Osteoblast (primary cell): ENCODE measurements around the gene ZNF441. TPM values are rescaled to one million over a fixed set of nuclear protein-coding genes. Genes with fewer than 3 reads are reported as not detected.

Experiments used
- DNase-seq: peaks from one replicate; pipeline ENCODE4 v3.0.0; 2011; ENCODE audit warnings: low spot score, mixed read lengths; ENCODE audit not compliant: insufficient read length; ENCODE audit errors: missing footprints
- H2AFZ ChIP-seq: 2 replicates; pipeline ENCODE4 v1.6.0; 2011; ENCODE audit warnings: mild to moderate bottlenecking, low read length
- H3K27ac ChIP-seq: 2 replicates; pipeline ENCODE4 v1.5.1; 2011; ENCODE audit warnings: mild to moderate bottlenecking, low read depth, low read length, moderate library complexity
- H3K27me3 ChIP-seq: 2 replicates; pipeline ENCODE4 v1.6.0; 2012; ENCODE audit warnings: mild to moderate bottlenecking, control low read depth, inconsistent platforms, low read length, moderate library complexity; ENCODE audit not compliant: insufficient read depth
- H3K36me3 ChIP-seq: 2 replicates; pipeline ENCODE4 v1.5.1; 2011; ENCODE audit warnings: mild to moderate bottlenecking, low read length, control low read depth, moderate library complexity; ENCODE audit not compliant: insufficient read depth
- H3K4me1 ChIP-seq: 2 replicates; pipeline ENCODE4 v1.5.1; 2011; ENCODE audit warnings: mild to moderate bottlenecking, low read length, control low read depth, moderate library complexity; ENCODE audit not compliant: insufficient read depth
- H3K4me2 ChIP-seq: 2 replicates; pipeline ENCODE4 v1.6.0; 2011; ENCODE audit warnings: mild to moderate bottlenecking, low read length; ENCODE audit not compliant: insufficient read depth
- H3K4me3 ChIP-seq: fragments of 200-600 bp; sonication (generic); 3 replicates; pipeline ENCODE4 v1.5.1; 2012; ENCODE audit warnings: mild to moderate bottlenecking, low read length, inconsistent platforms; ENCODE audit not compliant: insufficient read depth
- H3K79me2 ChIP-seq: 2 replicates; pipeline ENCODE4 v1.6.0; 2012; ENCODE audit warnings: mild to moderate bottlenecking, low read length, control low read depth, inconsistent platforms; ENCODE audit not compliant: insufficient read depth
- H3K9me3 ChIP-seq: 2 replicates; pipeline ENCODE4 v1.5.1; 2011; ENCODE audit warnings: low read depth, low read length, control low read depth
- H4K20me1 ChIP-seq: 2 replicates; pipeline ENCODE4 v1.6.0; 2012; ENCODE audit warnings: mild to moderate bottlenecking, low read length, control low read depth; ENCODE audit not compliant: insufficient read depth
- CTCF ChIP-seq: IDR thresholded peaks from 2 replicates; pipeline ENCODE4 v1.5.1; 2011; ENCODE audit warnings: mild to moderate bottlenecking, low read depth, low read length, moderate library complexity; ENCODE audit errors: extremely low read depth
- total RNA-seq: library from RNA; depleted of rRNA; stranded (reverse); fragments of >200 nt; gene quantifications from 2 replicates; pipeline ENCODE4 v1.2.3, GENCODE V29; 2012

The ZNF441 gene
- total RNA-seq, 1 donor: 11.6 TPM

GRCh38 chr19:11787536-11787935, 20.7 kb downstream of the ZNF441 start:
- no peak for TF ChIP-seq CTCF
- Histone ChIP-seq H3K36me3 (no peaks in the 10 kb centered on the region), H2AFZ (no peak overlapping the region), H3K27me3 (no peaks in the 10 kb centered on the region), H3K4me3 (no peak overlapping the region), H4K20me1 (no peaks in the 10 kb centered on the region), H3K4me1 (no peaks in the 10 kb centered on the region), H3K79me2 (no peaks in the 10 kb centered on the region), H3K4me2 (no peak overlapping the region), H3K9me3 (peaks cover 32% of the 10 kb centered on the region), H3K27ac (no peak overlapping the region)
- no peak for DNase-seq

GRCh38 chr19:11792942-11793341, 26.1 kb downstream of the ZNF441 start:
- no peak overlapping the region for H3K4me2 ChIP-seq
- no peaks in the 10 kb centered on the region for H3K27me3 ChIP-seq
- no peak overlapping the region for H3K27ac ChIP-seq
- peaks cover 2% of the 10 kb centered on the region for H3K9me3 ChIP-seq
- no peaks in the 10 kb centered on the region for H3K79me2 ChIP-seq
- H3K4me3 ChIP-seq: no peak overlapping the region
- TF ChIP-seq CTCF: no peak
- no peaks in the 10 kb centered on the region for H3K36me3 ChIP-seq
- no peak for DNase-seq
- H4K20me1 ChIP-seq: peaks cover under 1% of the 10 kb centered on the region
- no peak overlapping the region for H2AFZ ChIP-seq
- H3K4me1 ChIP-seq: peaks cover 5% of the 10 kb centered on the region

- peak; percentile 94 for DNase-seq
- H3K4me3 ChIP-seq: no peak overlapping the region
- H3K79me2 ChIP-seq: no peaks in the 10 kb centered on the region
- peaks cover 8% of the 10 kb centered on the region for H3K4me1 ChIP-seq
- H3K27ac ChIP-seq: no peak overlapping the region
- peak overlapping the region; percentile 16 for H2AFZ ChIP-seq
- peak; percentile 72 for TF ChIP-seq CTCF
- no peaks in the 10 kb centered on the region for H3K27me3 ChIP-seq
- peaks cover 2% of the 10 kb centered on the region for H3K9me3 ChIP-seq
- peaks cover 3% of the 10 kb centered on the region for H4K20me1 ChIP-seq
- no peaks in the 10 kb centered on the region for H3K36me3 ChIP-seq
- H3K4me2 ChIP-seq: peak overlapping the region; percentile 84
Observed at GRCh38 chr19:11797491-11797890, 30.7 kb downstream of the ZNF441 start.

GRCh38 chr19:11798391-11799330, 31.9 kb downstream of the ZNF441 start, which contains the start of gene ZNF491:
Gene ZNF491 (plus strand): TSS chr19:11798523. CDS start chr19:11805954, 7,431 bp downstream.
- H3K27ac ChIP-seq: peak within 1 kb of the TSS; percentile 71

More at GRCh38 chr19:11798391-11799330, 31.9 kb downstream of the ZNF441 start, which contains the start of gene ZNF491:
- H3K4me2 ChIP-seq: peak within 1 kb of the TSS; percentile 84
- peaks cover 8% of the 10 kb centered on the region for H3K4me1 ChIP-seq
- no peaks in the 10 kb centered on the region for H3K36me3 ChIP-seq
- peak; percentile 99 for DNase-seq
- H3K27me3 ChIP-seq: no peaks in the 10 kb centered on the region
- no peak for TF ChIP-seq CTCF
- peak within 1 kb of the TSS; percentile 88 for H3K4me3 ChIP-seq
- H3K79me2 ChIP-seq: no peaks in the 10 kb centered on the region
- peaks cover 7% of the 10 kb centered on the region for H3K9me3 ChIP-seq
- H4K20me1 ChIP-seq: peaks cover 3% of the 10 kb centered on the region
- peak within 1 kb of the TSS; percentile 97 for H2AFZ ChIP-seq
